ENCODE measurements around the gene AKR1C1.
"Not testable (repeated sequence)": the region's sequence is repeated elsewhere in the genome, so short reads cannot be mapped to it uniquely, and the experiment has no call there.

DNA sequence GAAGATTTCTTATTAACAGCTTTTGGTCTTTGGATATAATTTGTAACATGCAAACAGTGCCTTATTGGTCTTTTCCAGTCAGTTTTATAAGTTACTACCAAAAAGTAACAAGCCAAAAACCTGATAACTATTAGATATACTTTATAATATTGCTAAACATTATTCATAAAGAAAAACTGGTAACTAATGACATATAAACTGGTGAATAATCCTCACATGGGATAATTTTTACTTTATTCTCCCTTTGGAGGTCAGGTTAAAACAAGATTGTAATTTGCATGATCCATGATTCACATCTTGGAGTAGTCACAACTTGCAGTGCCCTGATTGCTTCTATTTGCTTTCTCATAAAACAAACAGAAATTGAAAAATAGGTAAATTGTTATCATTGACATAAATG is 41.3 kb downstream of the AKR1C1 start:
- TF ChIP-seq, protein P1, sequence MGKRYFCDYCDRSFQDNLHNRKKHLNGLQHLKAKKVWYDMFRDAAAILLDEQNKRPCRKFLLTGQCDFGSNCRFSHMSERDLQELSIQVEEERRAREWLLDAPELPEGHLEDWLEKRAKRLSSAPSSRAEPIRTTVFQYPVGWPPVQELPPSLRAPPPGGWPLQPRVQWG (CRISPR knock-in tag; IDR thresholded peaks at IDR 0.05; ENCODE audit: borderline replicate concordance, low read depth): not testable (repeated sequence)
- TF ChIP-seq HHEX (CRISPR knock-in tag; IDR thresholded peaks at IDR 0.05); POLR2A (IDR thresholded peaks at IDR 0.05; ENCODE audit: insufficient read depth in 1 of 2, low read depth in 2 of 2, low read length in 2 of 2); KAT8 (CRISPR knock-in tag; IDR thresholded peaks at IDR 0.05): not testable (repeated sequence)
- TF ChIP-seq, protein P2, sequence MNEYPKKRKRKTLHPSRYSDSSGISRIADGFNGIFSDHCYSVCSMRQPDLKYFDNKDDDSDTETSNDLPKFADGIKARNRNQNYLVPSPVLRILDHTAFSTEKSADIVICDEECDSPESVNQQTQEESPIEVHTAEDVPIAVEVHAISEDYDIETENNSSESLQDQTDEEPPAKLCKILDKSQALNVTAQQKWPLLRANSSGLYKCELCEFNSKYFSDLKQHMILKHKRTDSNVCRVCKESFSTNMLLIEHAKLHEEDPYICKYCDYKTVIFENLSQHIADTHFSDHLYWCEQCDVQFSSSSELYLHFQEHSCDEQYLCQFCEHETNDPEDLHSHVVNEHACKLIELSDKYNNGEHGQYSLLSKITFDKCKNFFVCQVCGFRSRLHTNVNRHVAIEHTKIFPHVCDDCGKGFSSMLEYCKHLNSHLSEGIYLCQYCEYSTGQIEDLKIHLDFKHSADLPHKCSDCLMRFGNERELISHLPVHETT (CRISPR knock-in tag; conservative IDR thresholded peaks at IDR 0.05): not testable (repeated sequence)
- TF ChIP-seq, protein P3, sequence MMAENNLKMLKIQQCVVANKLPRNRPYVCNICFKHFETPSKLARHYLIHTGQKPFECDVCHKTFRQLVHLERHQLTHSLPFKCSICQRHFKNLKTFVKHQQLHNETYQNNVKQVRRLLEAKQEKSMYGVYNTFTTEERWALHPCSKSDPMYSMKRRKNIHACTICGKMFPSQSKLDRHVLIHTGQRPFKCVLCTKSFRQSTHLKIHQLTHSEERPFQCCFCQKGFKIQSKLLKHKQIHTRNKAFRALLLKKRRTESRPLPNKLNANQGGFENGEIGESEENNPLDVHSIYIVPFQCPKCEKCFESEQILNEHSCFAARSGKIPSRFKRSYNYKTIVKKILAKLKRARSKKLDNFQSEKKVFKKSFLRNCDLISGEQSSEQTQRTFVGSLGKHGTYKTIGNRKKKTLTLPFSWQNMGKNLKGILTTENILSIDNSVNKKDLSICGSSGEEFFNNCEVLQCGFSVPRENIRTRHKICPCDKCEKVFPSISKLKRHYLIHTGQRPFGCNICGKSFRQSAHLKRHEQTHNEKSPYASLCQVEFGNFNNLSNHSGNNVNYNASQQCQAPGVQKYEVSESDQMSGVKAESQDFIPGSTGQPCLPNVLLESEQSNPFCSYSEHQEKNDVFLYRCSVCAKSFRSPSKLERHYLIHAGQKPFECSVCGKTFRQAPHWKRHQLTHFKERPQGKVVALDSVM (CRISPR knock-in tag; IDR thresholded peaks at IDR 0.05): not testable (repeated sequence)

Data from HepG2 (cell line).